ENCODE data around the gene FDX2.

The FDX2 gene

DNA sequence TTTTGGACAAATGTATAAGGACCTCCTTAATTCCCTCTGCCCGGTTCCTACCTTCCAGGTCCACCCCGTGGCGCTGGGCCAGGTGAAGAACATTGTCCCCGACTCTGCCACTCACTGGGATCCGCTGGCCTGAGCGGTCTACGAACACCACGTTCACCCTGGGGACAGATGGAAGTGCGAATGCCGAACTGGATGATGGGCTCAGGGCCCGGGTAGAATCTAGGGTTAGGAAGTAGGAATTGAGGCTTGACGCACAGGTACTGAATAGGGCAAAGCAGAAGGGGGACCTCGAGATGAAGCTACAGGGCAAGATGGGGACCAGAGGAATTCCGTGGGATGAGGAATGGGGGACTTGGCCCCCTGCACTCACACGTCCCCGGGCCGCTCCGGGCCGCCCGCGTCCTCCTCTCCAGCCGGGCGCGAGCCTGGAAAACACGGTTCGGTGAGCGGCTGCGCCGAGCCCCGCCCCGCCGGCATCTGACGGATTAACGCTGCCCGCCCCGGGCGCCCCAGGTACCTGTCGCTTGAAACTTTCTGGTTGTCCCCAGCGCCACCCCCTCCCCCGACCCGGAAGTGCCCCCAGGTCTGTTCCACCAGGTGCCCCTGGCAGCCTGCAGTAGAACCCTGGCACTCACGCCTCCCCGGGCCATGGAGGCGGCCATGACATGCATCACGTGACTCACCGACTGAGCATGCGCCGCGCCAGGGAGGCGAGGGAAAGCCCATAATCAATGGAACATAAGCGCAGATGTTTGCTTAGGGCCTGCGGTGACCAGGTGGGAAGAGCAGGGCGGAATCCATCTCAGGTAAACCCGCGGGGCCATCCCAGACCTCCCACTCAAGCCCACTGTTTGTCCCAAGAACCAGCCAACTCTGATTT lies at the start of gene FDX2:
Gene FDX2 (minus strand): TSS at position 681 of the 880 bp plus-strand sequence. CDS start 19 bp downstream, at position 662.
- DNase-seq (ENCODE audit: low read depth in 1 of 2, low spot score in 1 of 2): peak; percentile 87
- in situ Hi-C loops (cut with HindIII; ENCODE audit: low pct_unique_long_range_greater_than_20kb, low sequenced_read_pairs): no loop called here
- TF ChIP-seq JUND (IDR thresholded peaks at IDR 0.05; ENCODE audit: low read depth): no peak

GRCh38 chr19:10365518-10365917 lies 49.7 kb upstream of the FDX2 start:
- no peak for DNase-seq (ENCODE audit: low read depth in 1 of 2, low spot score in 1 of 2)
- in situ Hi-C loops (cut with HindIII; ENCODE audit: low pct_unique_long_range_greater_than_20kb, low sequenced_read_pairs): no loop called here

GRCh38 chr19:10364644-10365043 lies 48.8 kb upstream of the FDX2 start:
- TF ChIP-seq JUND (IDR thresholded peaks at IDR 0.05; ENCODE audit: low read depth): no peak
- no peak for DNase-seq (ENCODE audit: low read depth in 1 of 2, low spot score in 1 of 2)
- in situ Hi-C loops (cut with HindIII; ENCODE audit: low pct_unique_long_range_greater_than_20kb, low sequenced_read_pairs): no loop called here

More at GRCh38 chr19:10365518-10365917, 49.7 kb upstream of the FDX2 start:
- TF ChIP-seq JUND (IDR thresholded peaks at IDR 0.05; ENCODE audit: low read depth): no peak

DNA sequence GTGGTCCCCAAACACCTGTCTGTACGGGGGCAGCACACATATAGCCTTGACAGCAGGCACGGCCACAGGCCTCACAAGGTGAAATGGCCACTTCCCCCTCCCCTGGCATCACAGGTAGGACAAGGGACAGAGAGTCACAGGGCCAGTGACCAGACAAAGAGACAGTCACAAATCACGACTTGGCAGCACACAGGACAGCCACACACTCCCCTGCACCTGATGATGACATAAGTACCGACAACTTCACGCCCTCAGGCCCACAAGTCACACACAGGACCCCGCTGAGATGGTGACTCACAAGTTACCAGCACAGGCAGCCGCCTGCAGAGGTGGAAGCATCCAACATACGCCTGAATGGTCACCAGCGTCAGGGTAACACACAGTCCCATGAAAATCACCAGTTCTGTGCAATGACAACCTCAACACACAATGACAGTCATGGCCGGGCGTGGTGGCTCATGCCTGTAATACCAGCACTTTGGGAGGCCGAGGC lies 48.0 kb upstream of the FDX2 start:
- TF ChIP-seq JUND (IDR thresholded peaks at IDR 0.05; ENCODE audit: low read depth): no peak
- no peak for DNase-seq (ENCODE audit: low read depth in 1 of 2, low spot score in 1 of 2)
- in situ Hi-C loops (cut with HindIII; ENCODE audit: low pct_unique_long_range_greater_than_20kb, low sequenced_read_pairs): no loop called here

GRCh38 chr19:10362259-10362658 lies 46.4 kb upstream of the FDX2 start:
- DNase-seq (ENCODE audit: low read depth in 1 of 2, low spot score in 1 of 2): no peak
- in situ Hi-C loops (cut with HindIII; ENCODE audit: low pct_unique_long_range_greater_than_20kb, low sequenced_read_pairs): no loop called here
- TF ChIP-seq JUND (IDR thresholded peaks at IDR 0.05; ENCODE audit: low read depth): no peak

GRCh38 chr19:10361569-10362011 lies 45.8 kb upstream of the FDX2 start:
- TF ChIP-seq JUND (IDR thresholded peaks at IDR 0.05; ENCODE audit: low read depth): no peak
- DNase-seq (ENCODE audit: low read depth in 1 of 2, low spot score in 1 of 2): no peak
- in situ Hi-C loops (cut with HindIII; ENCODE audit: low pct_unique_long_range_greater_than_20kb, low sequenced_read_pairs): no loop called here

GRCh38 chr19:10356431-10356830 lies 40.6 kb upstream of the FDX2 start:
- in situ Hi-C loops (cut with HindIII; ENCODE audit: low pct_unique_long_range_greater_than_20kb, low sequenced_read_pairs): no loop called here
- DNase-seq (ENCODE audit: low read depth in 1 of 2, low spot score in 1 of 2): no peak
- no peak for TF ChIP-seq JUND (IDR thresholded peaks at IDR 0.05; ENCODE audit: low read depth)

- TF ChIP-seq JUND (IDR thresholded peaks at IDR 0.05; ENCODE audit: low read depth): no peak
- DNase-seq (ENCODE audit: low read depth in 1 of 2, low spot score in 1 of 2): peak in 1 of 2 experiments; percentile 72
- in situ Hi-C loops (cut with HindIII; ENCODE audit: low pct_unique_long_range_greater_than_20kb, low sequenced_read_pairs): no loop called here
Measured at GRCh38 chr19:10353793-10354391, 38.1 kb upstream of the FDX2 start.

DNA sequence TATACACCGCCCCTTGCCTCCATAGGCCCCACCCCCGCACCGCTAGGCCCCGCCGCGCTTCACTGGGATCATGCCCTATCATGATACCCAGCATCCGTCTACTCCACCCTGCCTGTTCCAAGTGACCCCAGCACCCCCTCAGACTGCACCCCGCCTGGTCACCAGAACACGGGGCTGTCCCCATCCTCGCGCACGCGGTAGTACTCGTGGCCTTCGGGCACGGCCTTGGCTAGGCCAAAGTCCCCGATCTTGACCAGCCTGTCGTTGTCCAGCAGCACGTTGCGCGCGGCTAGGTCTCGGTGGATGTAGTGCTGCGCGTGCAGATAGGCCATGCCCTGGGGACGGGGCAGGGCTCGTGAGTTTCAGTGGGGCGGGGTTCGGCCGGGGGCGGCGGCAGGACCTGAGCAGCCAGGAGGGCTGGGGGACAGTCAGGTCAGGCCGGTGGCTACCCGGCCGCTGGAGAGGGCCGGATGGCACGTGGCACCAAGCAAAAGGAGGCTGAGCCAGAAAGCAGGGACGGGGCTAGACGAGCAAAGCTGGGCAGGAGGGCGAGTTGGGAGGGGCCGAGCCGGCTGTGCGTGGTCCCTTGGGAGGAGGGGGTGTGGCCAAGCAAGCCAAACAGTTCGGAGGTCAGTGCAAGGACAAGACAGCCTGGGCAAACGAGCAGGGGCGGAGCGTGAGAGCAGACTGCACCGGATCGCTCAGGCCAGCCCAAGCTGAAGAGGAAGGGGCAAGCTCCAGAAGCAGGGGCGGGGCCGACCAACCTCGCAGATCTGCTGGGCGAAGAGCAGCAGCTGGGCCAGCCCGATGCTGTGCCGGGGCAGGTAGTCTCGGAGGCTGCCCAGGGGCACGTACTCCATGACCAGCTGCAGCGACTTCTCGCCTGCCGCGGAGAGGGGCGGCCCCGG lies 37.2 kb upstream of the FDX2 start:
- no peak for TF ChIP-seq JUND (IDR thresholded peaks at IDR 0.05; ENCODE audit: low read depth)
- DNase-seq (ENCODE audit: low read depth in 1 of 2, low spot score in 1 of 2): no peak
- in situ Hi-C loops (cut with HindIII; ENCODE audit: low pct_unique_long_range_greater_than_20kb, low sequenced_read_pairs): no loop called here

DNA sequence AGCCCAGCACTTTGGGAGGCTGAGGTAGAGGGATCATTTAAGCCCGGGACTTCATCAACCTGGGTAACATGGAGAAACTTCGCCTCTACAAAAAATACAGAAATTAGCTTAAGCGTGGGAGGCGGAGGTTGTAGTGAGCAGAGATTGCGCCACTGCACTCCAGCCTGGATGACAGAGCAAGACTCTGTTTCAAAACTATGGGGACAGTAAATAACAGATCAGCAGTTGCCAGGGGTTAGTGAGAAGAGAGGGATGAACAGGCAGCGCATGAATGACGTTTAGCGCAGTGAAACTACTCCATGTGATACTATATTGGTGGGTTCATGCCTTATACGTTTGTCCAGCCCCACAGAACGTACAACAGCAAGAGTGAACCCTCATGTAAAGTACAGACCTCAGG lies 30.7 kb upstream of the FDX2 start:
- DNase-seq (ENCODE audit: low read depth in 1 of 2, low spot score in 1 of 2): no peak
- in situ Hi-C loops (cut with HindIII; ENCODE audit: low pct_unique_long_range_greater_than_20kb, low sequenced_read_pairs): no loop called here
- no peak for TF ChIP-seq JUND (IDR thresholded peaks at IDR 0.05; ENCODE audit: low read depth)

GRCh38 chr19:10344780-10345179 lies 29.0 kb upstream of the FDX2 start:
- TF ChIP-seq JUND (IDR thresholded peaks at IDR 0.05; ENCODE audit: low read depth): no peak
- in situ Hi-C loops (cut with HindIII; ENCODE audit: low pct_unique_long_range_greater_than_20kb, low sequenced_read_pairs): no loop called here
- no peak for DNase-seq (ENCODE audit: low read depth in 1 of 2, low spot score in 1 of 2)

GRCh38 chr19:10343495-10343894 lies 27.7 kb upstream of the FDX2 start:
- in situ Hi-C loops (cut with HindIII; ENCODE audit: low pct_unique_long_range_greater_than_20kb, low sequenced_read_pairs): no loop called here
- no peak for TF ChIP-seq JUND (IDR thresholded peaks at IDR 0.05; ENCODE audit: low read depth)
- DNase-seq (ENCODE audit: low read depth in 1 of 2, low spot score in 1 of 2): no peak

Data from T47D (cell line).